HepG2 (cell line): Measurements from ENCODE around the gene PLCB2. TPM values are rescaled to one million over a fixed set of nuclear protein-coding genes. Genes with fewer than 3 reads are reported as not detected.

ENCODE experiments used
- ATAC-seq: fragments of 200-7000 bp; cut with Tn5 transposase; 3 replicates; pipeline ENCODE4 v1.9.1; 2020; ENCODE audit warnings: mild to moderate bottlenecking, moderate library complexity
- BruUV-seq: library from RNA; stranded (reverse); fragments of 400-500 nt; replicated peaks from 2 replicates; lab custom pipeline; 2021; lab: Mats Ljungman, UMichigan
- CTCF ChIA-PET: fragments of 300-600 bp; formaldehyde crosslinking; extraction: SDS; loops from one replicate; lab custom pipeline; 2021; ENCODE audit warnings: low total read pairs, inconsistent platforms, low intra/inter-chr PET ratio; lab: Yijun Ruan, JAX
- POLR2A ChIA-PET: fragments of 350-600 bp; sonication (Branson Sonifier 250); formaldehyde crosslinking; loops from one replicate; lab custom pipeline; 2020; ENCODE audit warnings: antibody characterized with exemption, inconsistent platforms; lab: Yijun Ruan, JAX
- DNase-seq: peaks from one replicate; pipeline ENCODE4 v3.0.0-alpha.2; 2015; ENCODE audit warnings: low spot score
- FAIRE-seq: peaks from 3 replicates; lab custom pipeline; 2011; peaks lifted over from hg19 to GRCh38; lab: Jason Lieb, UNC
- H2AFZ ChIP-seq: one replicate; pipeline ENCODE4 v1.6.1; 2011; ENCODE audit warnings: low read length, inconsistent platforms
- H3K27ac ChIP-seq: fragments of 300-600 bp; 3 replicates; pipeline ENCODE4 v1.8.0; 2011; ENCODE audit warnings: mixed run types, mild to moderate bottlenecking, mixed read lengths, low read length, inconsistent platforms; ENCODE audit not compliant: insufficient read depth; ENCODE audit errors: extremely low read length
- H3K27me3 ChIP-seq, 2 experiments: fragments of 200-600 bp in 1 of 2; 2 replicates in 1 of 2; 3 replicates in 1 of 2; pipeline versions ENCODE4 v1.6.0 to v1.8.0; 2011; ENCODE audit warnings: low read length in 2 of 2, mild to moderate bottlenecking in 2 of 2, moderate library complexity in 2 of 2, inconsistent platforms in 1 of 2; ENCODE audit not compliant: insufficient read depth in 2 of 2, control insufficient read depth in 1 of 2
- H3K36me3 ChIP-seq, 2 experiments: fragments of 200-600 bp in 1 of 2; replicated peaks in 1 of 2; 2 replicates in 1 of 2; 3 replicates in 1 of 2; pipeline versions ENCODE4 v1.5.1 to v1.8.0; 2011; ENCODE audit warnings: low read length in 2 of 2, inconsistent platforms in 1 of 2; ENCODE audit not compliant: insufficient read depth in 2 of 2, control insufficient read depth in 1 of 2
- H3K4me1 ChIP-seq: 2 replicates; pipeline ENCODE4 v1.5.1; 2012; ENCODE audit warnings: low read length, inconsistent platforms; ENCODE audit not compliant: insufficient read depth
- H3K4me2 ChIP-seq: 2 replicates; pipeline ENCODE4 v1.6.0; 2011; ENCODE audit warnings: low read depth, low read length, inconsistent platforms
- H3K4me3 ChIP-seq, 3 experiments: fragments of 200-600 bp in 1 of 3; sonication (generic), shearing (Covaris generic) in 1 of 3; replicated peaks in 1 of 3; 2 replicates each; pipeline ENCODE4 v1.5.1; 2011 to 2016; ENCODE audit warnings: low read length in 3 of 3, inconsistent platforms in 2 of 3, low read depth in 2 of 3, mild to moderate bottlenecking in 2 of 3, control low read depth in 1 of 3, mixed read lengths in 1 of 3; ENCODE audit not compliant: insufficient read depth in 1 of 3
- H3K79me2 ChIP-seq: one replicate; pipeline ENCODE4 v1.6.1; 2011; ENCODE audit warnings: low read length, inconsistent platforms; ENCODE audit not compliant: insufficient read depth
- H3K9ac ChIP-seq: 2 replicates; pipeline ENCODE4 v1.6.0; 2011; ENCODE audit warnings: mild to moderate bottlenecking, low read depth, low read length, inconsistent platforms; ENCODE audit not compliant: insufficient read depth
- H3K9me3 ChIP-seq: 2 replicates; pipeline ENCODE4 v1.5.1; 2012; ENCODE audit warnings: mild to moderate bottlenecking, low read length
- H4K20me1 ChIP-seq: 2 replicates; pipeline ENCODE4 v1.6.0; 2011; ENCODE audit warnings: inconsistent platforms, mild to moderate bottlenecking, low read length, moderate library complexity; ENCODE audit not compliant: insufficient read depth
- CENPX ChIP-seq: sonication (generic); formaldehyde crosslinking; IDR thresholded peaks from 2 replicates; pipeline ENCODE4 v1.9.0; 2021; ENCODE audit warnings: mild to moderate bottlenecking, missing genetic modification reagents, moderate library complexity
- DNMT3B ChIP-seq: conservative IDR thresholded peaks from 2 replicates; pipeline ENCODE4 v1.6.1; 2016; ENCODE audit warnings: missing biosample characterization, control low read depth
- FOXP1 ChIP-seq, 2 experiments: fragments of 450-650 bp in 1 of 2; IDR thresholded peaks; 2 replicates each; pipeline ENCODE4 v1.6.1; 2017 to 2018; ENCODE audit warnings: antibody characterized with exemption in 1 of 2
- GFI1 ChIP-seq: sonication (generic); formaldehyde crosslinking; IDR thresholded peaks from 2 replicates; pipeline ENCODE4 v1.5.0; 2020; ENCODE audit warnings: missing genetic modification reagents, mild to moderate bottlenecking, borderline replicate concordance
- MBNL3 ChIP-seq: fragments of 250-450 bp; sonication (Bioruptor Pico); conservative IDR thresholded peaks from 2 replicates; pipeline ENCODE4 v1.8.0; 2022; ENCODE audit warnings: mild to moderate bottlenecking, inconsistent platforms
- PRMT3 ChIP-seq: sonication (generic); formaldehyde crosslinking; IDR thresholded peaks from 2 replicates; pipeline ENCODE4 v1.8.1; 2022; ENCODE audit warnings: low read depth, mild to moderate bottlenecking, moderate library complexity, missing genetic modification reagents, borderline replicate concordance
- SKI ChIP-seq: fragments of 450-650 bp; IDR thresholded peaks from one replicate; pipeline ENCODE4 v1.6.1; 2018; ENCODE audit warnings: mild to moderate bottlenecking; ENCODE audit not compliant: partially characterized antibody
- ZBTB42 ChIP-seq: sonication (generic); formaldehyde crosslinking; IDR thresholded peaks from 2 replicates; pipeline ENCODE4 v1.5.0; 2020; ENCODE audit warnings: mild to moderate bottlenecking, missing genetic modification reagents
- ZNF235 ChIP-seq: sonication (generic); formaldehyde crosslinking; IDR thresholded peaks from 2 replicates; pipeline ENCODE4 v1.8.1; 2023; ENCODE audit warnings: mild to moderate bottlenecking, missing genetic modification reagents, borderline replicate concordance
- ZNF432 ChIP-seq: sonication (generic); formaldehyde crosslinking; IDR thresholded peaks from 2 replicates; pipeline ENCODE4 v1.5.0; 2020; ENCODE audit warnings: missing genetic modification reagents, mild to moderate bottlenecking, borderline replicate concordance
- ZNF607 ChIP-seq: sonication (generic); formaldehyde crosslinking; IDR thresholded peaks from 2 replicates; pipeline ENCODE4 v1.5.1; 2020; ENCODE audit warnings: missing genetic modification reagents, mild to moderate bottlenecking, borderline replicate concordance
- ZNF839 ChIP-seq: sonication (generic); formaldehyde crosslinking; IDR thresholded peaks from 2 replicates; pipeline ENCODE4 v1.4.0; 2020; ENCODE audit warnings: missing genetic modification reagents, mild to moderate bottlenecking, borderline replicate concordance
- WGBS: methylation state at CpG from one replicate; pipeline ENCODE4 v1.1.6; 2017; ENCODE audit warnings: low lambda C conversion rate; 5-methylcytosine and 5-hydroxymethylcytosine counted together
- in situ Hi-C: cut with HindIII; loops from 2 replicates; pipeline ENCODE4 v1.10.0; 2017; ENCODE audit warnings: low pct_unique_long_range_greater_than_20kb; ENCODE audit not compliant: extremely low pct_ligation_motif_present
- intact Hi-C: fragments of 100-400 bp; cut with micrococcal nuclease; formaldehyde crosslinking; loops from one replicate; pipeline ENCODE4 v1.10.0; 2022; ENCODE audit not compliant: unreplicated experiment
- polyA plus RNA-seq, 8 experiments: library from polyadenylated mRNA; depleted of rRNA in 3 of 8; stranded (reverse) in 7 of 8; unstranded in 1 of 8; fragments of >200 nt; fragmentation: Illumina TruSeq in 4 of 8; extraction: Trizol in 4 of 8; gene quantifications; 2 replicates each; pipeline versions ENCODE4 v1.2.1 to v1.2.3, GENCODE V29; 2011 to 2016; ENCODE audit warnings: low read depth in 4 of 8, missing spikeins in 1 of 8, mixed read lengths in 1 of 8; ENCODE audit not compliant: insufficient read depth in 1 of 8
- total RNA-seq, 5 experiments: library from RNA; depleted of rRNA; stranded (reverse); fragments of >200 nt; fragmentation: Illumina TruSeq; extraction: Trizol; gene quantifications; 2 replicates each; pipeline ENCODE4 v1.2.3, GENCODE V29; 2016; ENCODE audit warnings: low read depth in 1 of 5
- TF ChIP-seq, protein P1 (sequence below): sonication (generic); formaldehyde crosslinking; IDR thresholded peaks from 2 replicates; pipeline ENCODE4 v1.4.0; 2020; ENCODE audit warnings: missing genetic modification reagents, borderline replicate concordance
- TF ChIP-seq, protein P2 (sequence below): sonication (generic); formaldehyde crosslinking; IDR thresholded peaks from 2 replicates; pipeline ENCODE4 v1.5.1; 2020; ENCODE audit warnings: missing genetic modification reagents, mild to moderate bottlenecking, borderline replicate concordance
- TF ChIP-seq, protein P3 (sequence below): sonication (generic); formaldehyde crosslinking; IDR thresholded peaks from 2 replicates; pipeline ENCODE4 v1.9.0; 2021; ENCODE audit warnings: missing genetic modification reagents, mild to moderate bottlenecking, borderline replicate concordance
- TF ChIP-seq, protein P4 (sequence below): sonication (generic); formaldehyde crosslinking; IDR thresholded peaks from 2 replicates; pipeline ENCODE4 v1.4.0; 2020; ENCODE audit warnings: mild to moderate bottlenecking, missing genetic modification reagents
- TF ChIP-seq, protein P5 (sequence below): sonication (generic); formaldehyde crosslinking; IDR thresholded peaks from 2 replicates; pipeline ENCODE4 v1.4.0; 2020; ENCODE audit warnings: missing genetic modification reagents

The PLCB2 gene
- total and polyA plus RNA-seq, 2 of the 13 experiments (the other 11 are each of a cell fraction or from before 2014, with no cell fraction given), result 0.11 TPM; not detected in 1

DNA sequence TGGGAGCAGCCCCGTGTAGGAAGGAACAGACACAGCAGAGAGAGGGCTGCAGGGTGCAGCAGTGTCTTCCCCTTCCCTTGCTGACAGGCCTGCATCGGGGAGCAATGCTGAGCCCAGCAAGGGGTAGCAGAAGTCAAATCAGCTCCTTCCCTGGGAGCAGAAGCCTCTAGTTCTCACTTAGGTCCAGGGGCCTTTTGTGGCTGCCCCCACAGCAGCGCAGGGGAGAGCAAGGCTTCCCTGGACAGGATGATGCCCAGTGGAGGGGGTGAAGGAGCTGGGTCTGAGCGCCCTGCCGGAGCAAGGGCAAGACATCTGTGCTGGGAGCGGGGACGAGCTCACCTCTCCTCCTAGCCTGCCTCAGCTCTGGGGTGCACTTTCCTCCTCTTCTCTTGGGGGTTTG lies 827 bp downstream of the PLCB2 start:
- no peak for ATAC-seq
- H3K4me1 ChIP-seq, result no peaks in the 10 kb centered on the region
- BruUV-seq, result no TSS peak
- H3K4me3 ChIP-seq, result no peak overlapping the region
- H4K20me1 ChIP-seq, result no peaks in the 10 kb centered on the region
- H3K4me2 ChIP-seq, result no peak overlapping the region
- peaks cover 7 to 63% of the 10 kb centered on the region in 2 experiments for H3K27me3 ChIP-seq
- ChIA-PET CTCF (interaction anchor here (0.8 kb wide), 1 partner anchor 115 kb away, joined by 3 read pairs; no protein-coding TSS in a partner anchor), POLR2A (no interaction called here)
- no peaks in the 10 kb centered on the region for H3K9me3 ChIP-seq
- intact Hi-C loops, result no loop called here
- 93% methylated on average over 3 of the region's 7 CpGs for WGBS
- no peak overlapping the region for H3K27ac ChIP-seq
- H3K9ac ChIP-seq, result no peak overlapping the region
- in situ Hi-C loops, result no loop called here
- no peaks in the 10 kb centered on the region for H3K79me2 ChIP-seq
- TF ChIP-seq GFI1 (CRISPR knock-in tag), result no peak
- no peak for TF ChIP-seq FOXP1 (IDR thresholded peaks at IDR 0.05)
- no peak for TF ChIP-seq FOXP1 (CRISPR knock-in tag; IDR thresholded peaks at IDR 0.05)
- no peak for TF ChIP-seq ZNF235
- no peak for TF ChIP-seq CENPX (CRISPR knock-in tag)
- TF ChIP-seq PRMT3 (CRISPR knock-in tag), result no peak
- TF ChIP-seq, protein P1, sequence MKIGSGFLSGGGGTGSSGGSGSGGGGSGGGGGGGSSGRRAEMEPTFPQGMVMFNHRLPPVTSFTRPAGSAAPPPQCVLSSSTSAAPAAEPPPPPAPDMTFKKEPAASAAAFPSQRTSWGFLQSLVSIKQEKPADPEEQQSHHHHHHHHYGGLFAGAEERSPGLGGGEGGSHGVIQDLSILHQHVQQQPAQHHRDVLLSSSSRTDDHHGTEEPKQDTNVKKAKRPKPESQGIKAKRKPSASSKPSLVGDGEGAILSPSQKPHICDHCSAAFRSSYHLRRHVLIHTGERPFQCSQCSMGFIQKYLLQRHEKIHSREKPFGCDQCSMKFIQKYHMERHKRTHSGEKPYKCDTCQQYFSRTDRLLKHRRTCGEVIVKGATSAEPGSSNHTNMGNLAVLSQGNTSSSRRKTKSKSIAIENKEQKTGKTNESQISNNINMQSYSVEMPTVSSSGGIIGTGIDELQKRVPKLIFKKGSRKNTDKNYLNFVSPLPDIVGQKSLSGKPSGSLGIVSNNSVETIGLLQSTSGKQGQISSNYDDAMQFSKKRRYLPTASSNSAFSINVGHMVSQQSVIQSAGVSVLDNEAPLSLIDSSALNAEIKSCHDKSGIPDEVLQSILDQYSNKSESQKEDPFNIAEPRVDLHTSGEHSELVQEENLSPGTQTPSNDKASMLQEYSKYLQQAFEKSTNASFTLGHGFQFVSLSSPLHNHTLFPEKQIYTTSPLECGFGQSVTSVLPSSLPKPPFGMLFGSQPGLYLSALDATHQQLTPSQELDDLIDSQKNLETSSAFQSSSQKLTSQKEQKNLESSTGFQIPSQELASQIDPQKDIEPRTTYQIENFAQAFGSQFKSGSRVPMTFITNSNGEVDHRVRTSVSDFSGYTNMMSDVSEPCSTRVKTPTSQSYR (CRISPR knock-in tag), result no peak
- no peak for TF ChIP-seq DNMT3B (CRISPR knock-in tag)
- TF ChIP-seq SKI, result no peak
- TF ChIP-seq, protein P2, sequence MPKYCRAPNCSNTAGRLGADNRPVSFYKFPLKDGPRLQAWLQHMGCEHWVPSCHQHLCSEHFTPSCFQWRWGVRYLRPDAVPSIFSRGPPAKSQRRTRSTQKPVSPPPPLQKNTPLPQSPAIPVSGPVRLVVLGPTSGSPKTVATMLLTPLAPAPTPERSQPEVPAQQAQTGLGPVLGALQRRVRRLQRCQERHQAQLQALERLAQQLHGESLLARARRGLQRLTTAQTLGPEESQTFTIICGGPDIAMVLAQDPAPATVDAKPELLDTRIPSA (CRISPR knock-in tag), result no peak
- TF ChIP-seq ZNF432 (CRISPR knock-in tag), result no peak
- TF ChIP-seq ZBTB42 (CRISPR knock-in tag), result no peak
- TF ChIP-seq, protein P3, sequence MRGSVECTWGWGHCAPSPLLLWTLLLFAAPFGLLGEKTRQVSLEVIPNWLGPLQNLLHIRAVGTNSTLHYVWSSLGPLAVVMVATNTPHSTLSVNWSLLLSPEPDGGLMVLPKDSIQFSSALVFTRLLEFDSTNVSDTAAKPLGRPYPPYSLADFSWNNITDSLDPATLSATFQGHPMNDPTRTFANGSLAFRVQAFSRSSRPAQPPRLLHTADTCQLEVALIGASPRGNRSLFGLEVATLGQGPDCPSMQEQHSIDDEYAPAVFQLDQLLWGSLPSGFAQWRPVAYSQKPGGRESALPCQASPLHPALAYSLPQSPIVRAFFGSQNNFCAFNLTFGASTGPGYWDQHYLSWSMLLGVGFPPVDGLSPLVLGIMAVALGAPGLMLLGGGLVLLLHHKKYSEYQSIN (CRISPR knock-in tag), result no peak
- TF ChIP-seq ZNF607 (CRISPR knock-in tag), result no peak
- no peak for TF ChIP-seq MBNL3
- TF ChIP-seq, protein P4, sequence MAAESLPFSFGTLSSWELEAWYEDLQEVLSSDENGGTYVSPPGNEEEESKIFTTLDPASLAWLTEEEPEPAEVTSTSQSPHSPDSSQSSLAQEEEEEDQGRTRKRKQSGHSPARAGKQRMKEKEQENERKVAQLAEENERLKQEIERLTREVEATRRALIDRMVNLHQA, result no peak
- TF ChIP-seq, protein P5, sequence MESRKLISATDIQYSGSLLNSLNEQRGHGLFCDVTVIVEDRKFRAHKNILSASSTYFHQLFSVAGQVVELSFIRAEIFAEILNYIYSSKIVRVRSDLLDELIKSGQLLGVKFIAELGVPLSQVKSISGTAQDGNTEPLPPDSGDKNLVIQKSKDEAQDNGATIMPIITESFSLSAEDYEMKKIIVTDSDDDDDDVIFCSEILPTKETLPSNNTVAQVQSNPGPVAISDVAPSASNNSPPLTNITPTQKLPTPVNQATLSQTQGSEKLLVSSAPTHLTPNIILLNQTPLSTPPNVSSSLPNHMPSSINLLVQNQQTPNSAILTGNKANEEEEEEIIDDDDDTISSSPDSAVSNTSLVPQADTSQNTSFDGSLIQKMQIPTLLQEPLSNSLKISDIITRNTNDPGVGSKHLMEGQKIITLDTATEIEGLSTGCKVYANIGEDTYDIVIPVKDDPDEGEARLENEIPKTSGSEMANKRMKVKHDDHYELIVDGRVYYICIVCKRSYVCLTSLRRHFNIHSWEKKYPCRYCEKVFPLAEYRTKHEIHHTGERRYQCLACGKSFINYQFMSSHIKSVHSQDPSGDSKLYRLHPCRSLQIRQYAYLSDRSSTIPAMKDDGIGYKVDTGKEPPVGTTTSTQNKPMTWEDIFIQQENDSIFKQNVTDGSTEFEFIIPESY, result no peak
- TF ChIP-seq ZNF839 (CRISPR knock-in tag), result no peak
- no peak for DNase-seq
- no peak overlapping the region for H2AFZ ChIP-seq
- no peaks in the 10 kb centered on the region for H3K36me3 ChIP-seq
- no peak for FAIRE-seq
